Amygdala (tissue), 56 donors: ENCODE measurements around the gene FAM169A.
"Not testable (repeated sequence)": the region's sequence is repeated elsewhere in the genome, so short reads cannot be mapped to it uniquely, and the experiment has no call there.

Experiments
- DNase-seq, 56 donors: peaks; one replicate each; lab custom pipeline; 2025; lab: John Stamatoyannopoulos, UW

FAM169A gene, protein sequence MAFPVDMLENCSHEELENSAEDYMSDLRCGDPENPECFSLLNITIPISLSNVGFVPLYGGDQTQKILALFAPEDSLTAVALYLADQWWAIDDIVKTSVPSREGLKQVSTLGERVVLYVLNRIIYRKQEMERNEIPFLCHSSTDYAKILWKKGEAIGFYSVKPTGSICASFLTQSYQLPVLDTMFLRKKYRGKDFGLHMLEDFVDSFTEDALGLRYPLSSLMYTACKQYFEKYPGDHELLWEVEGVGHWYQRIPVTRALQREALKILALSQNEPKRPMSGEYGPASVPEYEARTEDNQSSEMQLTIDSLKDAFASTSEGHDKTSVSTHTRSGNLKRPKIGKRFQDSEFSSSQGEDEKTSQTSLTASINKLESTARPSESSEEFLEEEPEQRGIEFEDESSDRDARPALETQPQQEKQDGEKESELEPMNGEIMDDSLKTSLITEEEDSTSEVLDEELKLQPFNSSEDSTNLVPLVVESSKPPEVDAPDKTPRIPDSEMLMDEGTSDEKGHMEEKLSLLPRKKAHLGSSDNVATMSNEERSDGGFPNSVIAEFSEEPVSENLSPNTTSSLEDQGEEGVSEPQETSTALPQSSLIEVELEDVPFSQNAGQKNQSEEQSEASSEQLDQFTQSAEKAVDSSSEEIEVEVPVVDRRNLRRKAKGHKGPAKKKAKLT

GRCh38 chr5:74865804-74866595 lies at the start of gene FAM169A:
Gene FAM169A, minus strand, starts transcription at chr5:74866387. Its CDS starts 24,711 bp downstream, at chr5:74841676.
- DNase-seq = peak in 32 of 56 donors; percentile 16 to 75 (median 45)

DNA sequence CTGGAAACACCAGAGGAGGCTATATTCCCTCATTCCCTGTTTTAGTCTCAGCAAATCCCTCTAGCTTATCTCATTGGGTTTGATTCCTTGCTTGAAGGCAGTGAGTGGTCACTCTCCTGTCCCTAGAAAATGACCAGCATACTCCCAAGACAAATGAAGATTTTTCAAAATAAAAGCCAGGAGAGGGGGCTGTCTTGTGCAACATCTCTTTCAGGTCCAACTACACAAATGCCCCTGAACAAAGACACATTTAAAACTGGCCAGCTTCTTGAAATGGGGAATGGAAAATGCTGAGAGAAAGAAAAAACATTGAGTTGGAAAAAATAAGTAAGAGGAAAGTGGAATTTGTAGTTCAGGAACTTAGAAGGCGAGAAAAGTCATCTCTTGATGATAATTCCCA lies 49.3 kb upstream of the FAM169A start:
- no peak for DNase-seq

DNA sequence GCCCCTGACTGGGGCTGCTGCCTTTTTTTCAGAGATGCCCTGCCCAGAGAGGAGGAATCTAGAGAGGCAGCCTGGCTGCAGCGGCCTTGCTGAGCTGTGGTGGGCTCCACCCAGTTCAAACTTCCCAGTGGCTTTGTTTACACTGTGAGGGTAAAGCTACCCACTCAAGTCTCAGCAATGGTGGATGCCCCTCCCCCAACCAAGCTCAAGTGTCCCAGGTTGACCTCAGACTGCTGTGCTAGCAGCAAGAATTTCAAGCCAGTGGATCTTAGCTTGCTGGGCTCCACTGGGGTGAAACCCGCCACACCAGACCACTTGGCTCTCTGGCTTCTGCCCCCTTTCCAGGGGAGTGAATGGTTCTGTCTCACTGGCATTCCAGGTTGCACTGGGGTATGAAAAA lies 45.2 kb upstream of the FAM169A start:
- DNase-seq = not testable (repeated sequence)

DNA sequence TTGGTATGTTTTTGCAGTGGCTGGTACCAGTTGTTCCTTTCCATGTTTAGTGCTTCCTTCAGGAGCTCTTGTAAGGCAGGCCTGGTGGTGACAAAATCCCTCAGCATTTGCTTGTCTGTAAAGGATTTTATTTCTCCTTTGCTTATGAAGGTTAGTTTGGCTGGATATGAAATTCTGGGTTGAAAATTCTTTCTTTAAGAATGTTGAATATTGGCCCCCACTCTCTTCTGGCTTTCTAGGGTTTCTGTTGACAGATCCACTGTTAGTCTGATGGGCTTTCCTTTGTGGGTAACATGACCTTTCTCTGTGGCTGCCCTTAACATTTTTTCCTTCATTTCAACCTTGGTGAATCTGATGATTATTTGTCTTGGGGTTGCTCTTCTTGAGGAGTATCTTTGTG lies 43.7 kb upstream of the FAM169A start:
- not testable (repeated sequence) for DNase-seq

DNA sequence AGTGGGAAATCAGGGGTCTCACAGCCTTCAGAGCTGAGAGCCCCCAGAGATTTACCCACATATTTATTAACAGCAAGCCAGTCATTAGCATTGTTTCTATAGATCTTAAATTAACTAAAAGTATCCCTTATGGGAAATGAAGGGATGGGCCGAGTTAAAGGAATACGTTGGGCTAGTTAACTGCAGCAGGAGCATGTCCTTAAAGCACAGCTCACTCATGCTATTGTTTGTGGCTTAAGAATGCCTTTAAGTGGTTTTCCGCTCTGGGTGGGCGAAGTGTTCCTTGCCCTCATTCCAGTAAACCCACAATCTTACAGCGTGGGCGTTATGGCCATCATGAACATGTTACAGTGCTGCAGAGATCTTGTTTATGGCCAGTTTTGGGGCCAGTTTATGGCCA lies 42.0 kb upstream of the FAM169A start:
- not testable (repeated sequence) for DNase-seq

- DNase-seq = not testable (repeated sequence)
Measured at GRCh38 chr5:74904713-74905112, 38.5 kb upstream of the FAM169A start.

DNA sequence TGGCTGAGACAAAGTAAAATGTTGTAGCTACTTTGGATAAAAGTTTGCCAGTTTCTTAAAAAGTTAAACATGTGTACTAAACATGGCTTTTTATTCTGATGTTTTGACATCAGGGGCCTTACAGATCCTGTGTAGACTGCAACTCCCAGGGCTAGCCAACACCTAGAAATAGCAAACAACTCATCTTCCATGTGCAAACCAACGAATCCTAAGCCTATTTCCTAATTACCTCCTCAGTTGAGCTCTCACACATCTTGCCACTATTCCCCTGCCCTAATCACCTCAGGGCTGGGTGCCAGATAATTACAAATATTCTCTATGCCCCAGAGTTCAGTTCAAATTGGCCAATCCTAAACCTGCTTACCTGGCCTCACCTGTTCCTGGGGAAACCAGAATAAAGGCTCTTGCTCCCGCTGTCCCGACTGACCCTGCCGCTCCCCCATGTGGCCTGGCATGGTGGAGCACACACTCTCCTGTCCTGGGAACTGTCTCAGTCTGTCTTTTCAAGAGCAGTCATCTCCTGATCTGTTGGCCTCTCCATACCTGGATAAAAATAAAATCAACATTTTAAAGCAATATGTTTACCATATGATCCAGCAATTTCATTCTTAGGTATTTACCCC lies 37.1 kb upstream of the FAM169A start:
- peak in 8 of 56 donors; percentile 2 to 10 (median 4) for DNase-seq

DNA sequence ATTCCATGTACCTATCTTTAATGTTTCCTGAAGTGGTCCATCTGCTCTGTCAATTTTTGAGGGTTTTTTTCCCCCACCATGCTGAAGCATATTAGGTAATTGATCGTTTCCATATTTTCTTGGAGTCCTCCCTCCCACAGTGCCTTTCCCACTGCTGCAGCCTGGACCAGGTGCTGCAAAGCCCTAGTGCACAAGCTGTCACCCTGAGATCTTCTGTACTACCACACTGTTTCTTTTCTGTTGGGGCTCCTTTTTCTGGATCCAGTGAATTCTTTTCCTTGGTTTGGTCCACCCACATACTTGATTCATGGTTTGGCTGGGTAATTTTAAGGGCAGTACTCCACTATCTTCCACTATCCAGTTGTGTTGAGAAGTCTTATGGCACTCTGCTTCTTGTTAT lies 30.9 kb upstream of the FAM169A start:
- no peak for DNase-seq

DNA sequence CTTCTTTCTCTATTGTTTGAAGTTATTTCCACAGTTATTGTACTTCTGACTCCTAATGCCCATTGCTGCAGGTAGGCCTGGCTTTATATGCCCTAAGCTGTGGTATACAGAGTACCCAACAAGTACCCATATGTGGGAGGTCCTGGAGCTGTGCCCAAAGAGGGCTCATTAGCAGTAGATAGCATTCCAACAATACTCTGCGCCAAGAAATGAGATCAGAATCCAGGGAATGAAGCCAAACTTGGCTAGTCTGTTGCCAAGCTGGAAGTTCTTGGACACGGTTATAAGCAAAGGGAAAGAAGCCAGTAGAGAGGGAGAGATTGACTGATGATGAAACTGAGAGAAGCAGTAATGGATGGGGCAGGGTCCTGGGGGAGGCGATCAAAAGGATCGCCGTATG lies 29.7 kb upstream of the FAM169A start:
- DNase-seq = peak in 41 of 56 donors; percentile 6 to 94 (median 46)

- DNase-seq = no peak
Measured at GRCh38 chr5:74894351-74894750, 28.2 kb upstream of the FAM169A start.

GRCh38 chr5:74892921-74893320 lies 26.7 kb upstream of the FAM169A start:
- no peak for DNase-seq

GRCh38 chr5:74889523-74890105 lies 23.4 kb upstream of the FAM169A start:
- no peak for DNase-seq

GRCh38 chr5:74888117-74888516 lies 21.9 kb upstream of the FAM169A start:
- DNase-seq = no peak

DNA sequence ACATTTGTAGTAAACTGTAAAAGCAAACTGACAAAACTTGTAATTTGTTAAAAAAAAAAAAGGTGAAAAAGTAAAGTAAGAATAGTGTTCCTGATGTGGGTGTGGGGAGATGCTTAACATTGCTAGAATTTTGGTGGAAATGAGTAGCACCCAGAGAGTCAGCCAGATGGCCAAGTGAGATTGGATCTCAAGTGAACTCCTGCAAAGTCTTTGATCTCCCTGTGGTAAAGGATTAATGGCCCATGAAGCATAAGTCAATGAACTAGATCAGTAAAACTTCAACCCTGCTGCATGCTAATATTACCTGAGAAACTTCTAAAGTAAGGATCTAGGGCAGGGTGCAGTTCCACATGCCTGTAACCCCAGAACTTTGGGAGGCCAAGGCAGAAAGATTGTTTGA lies 19.0 kb upstream of the FAM169A start:
- no peak for DNase-seq

DNA sequence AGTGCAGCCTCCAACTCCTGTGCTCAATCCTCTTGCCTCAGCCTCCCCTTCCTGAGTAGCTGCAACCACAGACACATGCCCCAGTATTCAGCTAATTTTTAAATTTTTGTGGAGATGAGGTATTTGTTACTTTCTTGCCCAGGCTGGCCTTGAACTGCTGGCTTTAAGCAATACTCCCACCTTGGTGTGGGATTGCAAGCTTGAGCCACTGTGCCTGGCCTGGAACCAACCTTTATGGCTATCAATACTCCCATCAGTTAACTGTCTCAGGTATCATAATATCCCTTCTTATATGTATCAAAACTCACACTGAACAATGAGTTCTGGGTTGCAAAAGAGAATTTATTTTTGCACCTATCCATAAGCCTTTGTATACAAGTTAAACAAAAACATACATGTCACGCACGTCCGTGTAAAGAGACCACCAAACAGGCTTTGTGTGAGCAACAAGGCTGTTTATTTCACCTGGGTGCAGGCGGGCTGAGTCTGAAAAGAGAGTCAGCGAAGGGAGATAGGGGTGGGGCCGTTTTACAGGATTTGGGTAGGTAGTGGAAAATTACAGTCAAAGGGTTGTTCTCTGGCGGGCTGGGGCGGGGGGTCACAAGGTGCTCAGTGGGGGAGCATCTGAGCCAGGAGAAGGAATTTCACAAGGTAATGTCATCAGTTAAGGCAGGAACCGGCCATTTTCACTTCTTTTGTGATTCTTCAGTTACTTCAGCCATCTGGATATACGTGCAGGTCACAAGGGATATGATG lies 16.4 kb upstream of the FAM169A start:
- DNase-seq = not testable (repeated sequence)

DNA sequence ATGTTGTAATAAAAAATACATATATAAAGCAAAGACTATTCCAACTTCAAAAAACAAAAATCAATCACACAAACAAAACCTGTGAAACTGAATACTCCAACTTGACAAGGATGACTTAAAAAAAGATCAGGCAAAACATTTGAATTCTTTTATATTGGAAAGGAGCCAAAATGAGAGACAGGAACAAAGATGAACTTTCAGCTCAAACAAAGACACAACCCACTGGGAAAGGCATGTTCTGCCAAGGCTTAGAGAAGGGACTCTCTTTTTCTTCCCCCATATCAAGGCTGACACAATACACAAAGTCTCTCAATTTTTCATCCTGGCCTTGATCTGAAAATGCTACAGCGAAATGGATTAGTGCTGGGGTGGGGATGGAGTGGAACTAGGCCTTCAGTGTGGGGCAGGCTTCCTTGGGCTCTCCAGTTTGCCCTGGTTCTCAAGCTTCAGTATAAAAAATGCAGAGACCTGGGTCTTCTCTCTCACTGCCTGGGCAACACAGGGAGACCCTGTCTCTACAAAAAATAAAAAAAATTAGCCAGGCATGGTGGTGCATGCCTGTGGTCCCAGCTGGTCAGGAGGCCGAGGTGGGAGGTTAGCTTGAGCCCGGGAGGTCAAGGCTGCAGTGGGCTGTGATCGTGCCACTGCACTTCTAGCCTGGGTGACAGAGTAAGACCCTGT lies 11.6 kb upstream of the FAM169A start:
- DNase-seq = peak in 15 of 56 donors; percentile 4 to 34 (median 10)

DNA sequence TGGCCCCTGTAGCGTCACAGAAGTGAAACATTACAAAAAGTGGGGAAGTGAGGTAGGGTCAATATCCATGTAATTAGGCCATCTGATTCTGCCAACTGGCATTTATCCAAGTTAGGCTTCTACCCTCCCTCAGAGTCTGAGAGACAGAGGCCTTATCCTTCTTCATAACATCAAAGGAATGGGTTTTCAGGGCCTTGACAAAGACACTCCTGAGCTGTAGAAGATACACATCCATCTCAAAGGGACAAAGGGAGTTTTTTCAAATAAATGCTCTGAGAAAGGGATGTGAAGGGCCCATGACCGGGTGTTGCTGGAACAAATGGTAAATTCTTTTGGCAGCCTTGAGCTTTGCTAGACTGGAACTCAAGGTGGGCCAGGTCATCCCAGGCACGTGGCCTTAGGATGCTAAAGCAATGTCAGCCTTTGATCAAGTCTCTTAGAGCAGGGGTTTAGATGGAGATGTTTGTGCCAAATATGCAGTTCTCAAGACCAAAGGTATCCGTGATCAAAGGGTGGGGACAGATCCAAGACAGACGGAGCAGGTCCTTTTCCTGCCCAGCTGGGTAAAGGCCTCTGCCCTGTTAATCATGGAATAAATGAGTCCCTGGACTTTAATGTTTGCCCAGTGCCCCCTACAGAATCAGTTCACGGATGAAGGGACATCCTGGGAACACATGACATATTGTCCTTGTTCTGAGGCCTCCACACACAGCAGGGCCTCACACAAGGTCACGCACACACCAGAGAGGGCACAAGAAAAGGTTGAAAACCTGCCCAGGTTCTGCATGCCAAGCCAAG lies 10.0 kb upstream of the FAM169A start:
- no peak for DNase-seq
